Measurements from ENCODE around the gene ESRRA. TPM values are rescaled to one million over a fixed set of nuclear protein-coding genes. Genes with fewer than 3 reads are reported as not detected.
A peak's percentile ranks its signal among the peaks of the same experiment; 100 is the strongest.

The ESRRA gene
- total RNA-seq, 1 experiment from 2014 or later, result 66.9 TPM

- H3K4me1 ChIP-seq, result peaks cover 9% of the 10 kb centered on the region
- H3K4me3 ChIP-seq (ENCODE audit: low read depth, low read length), result no peak overlapping the region
- H3K27ac Mint-ChIP-seq (ENCODE audit: unreplicated experiment), result peak overlapping the region; percentile 30
- H3K36me3 Mint-ChIP-seq (ENCODE audit: insufficient read depth, unreplicated experiment), result peaks cover 28% of the 10 kb centered on the region
- peaks cover 1% of the 10 kb centered on the region for H3K36me3 ChIP-seq (ENCODE audit: control insufficient read depth, insufficient read depth, low read length)
- ChIA-PET POLR2A (interaction anchor here (0.6 to 0.7 kb wide), 2 partner anchors 17 to 21 kb away, joined by 9 to 14 read pairs; no protein-coding TSS in a partner anchor), CTCF (interaction anchor here (0.6 kb wide), 2 partner anchors 30 to 53 kb away, joined by 3 read pairs; no protein-coding TSS in a partner anchor)
- no peak overlapping the region for H3K4me3 Mint-ChIP-seq (ENCODE audit: unreplicated experiment)
- no peaks in the 10 kb centered on the region for H3K27me3 Mint-ChIP-seq (ENCODE audit: insufficient read depth, unreplicated experiment)
- no peaks in the 10 kb centered on the region for H3K9me3 ChIP-seq
- H3K27me3 ChIP-seq (replicated peaks; ENCODE audit: control insufficient read depth, insufficient read depth, low read length), result no peaks in the 10 kb centered on the region
- H3K9me3 Mint-ChIP-seq (ENCODE audit: unreplicated experiment), result no peaks in the 10 kb centered on the region
- TF ChIP-seq CTCF (IDR thresholded peaks at IDR 0.05; ENCODE audit: insufficient read depth in 1 of 2, low read depth in 1 of 2, low read length in 1 of 2, severe bottlenecking in 1 of 2, unreplicated experiment in 1 of 2), result no peak
- no peak for DNase-seq
- intact Hi-C loops (cut with micrococcal nuclease; ENCODE audit: unreplicated experiment), result no loop called here
- no TSS peak for BruUV-seq (replicated peaks)
- peaks cover 11% of the 10 kb centered on the region for H3K4me1 Mint-ChIP-seq (ENCODE audit: low read depth, unreplicated experiment)
Measured at GRCh38 chr11:64324692-64325469, 19.6 kb downstream of the ESRRA start.

GRCh38 chr11:64327375-64327774, 22.1 kb downstream of the ESRRA start:
- no peak overlapping the region for H3K4me3 ChIP-seq (ENCODE audit: low read depth, low read length)
- Mint-ChIP-seq H3K27ac (ENCODE audit: unreplicated experiment) (no peak overlapping the region), H3K27me3 (ENCODE audit: insufficient read depth, unreplicated experiment) (no peaks in the 10 kb centered on the region), H3K36me3 (ENCODE audit: insufficient read depth, unreplicated experiment) (peaks cover 11% of the 10 kb centered on the region), H3K4me3 (ENCODE audit: unreplicated experiment) (no peak overlapping the region), H3K4me1 (ENCODE audit: low read depth, unreplicated experiment) (no peaks in the 10 kb centered on the region), H3K9me3 (ENCODE audit: unreplicated experiment) (no peaks in the 10 kb centered on the region)
- no peak for TF ChIP-seq CTCF (IDR thresholded peaks at IDR 0.05; ENCODE audit: insufficient read depth in 1 of 2, low read depth in 1 of 2, low read length in 1 of 2, severe bottlenecking in 1 of 2, unreplicated experiment in 1 of 2)
- DNase-seq, result no peak
- BruUV-seq (replicated peaks), result no TSS peak
- ChIA-PET POLR2A (no interaction called here), CTCF (interaction anchor here (1.1 kb wide), 1 partner anchor 10 kb away, joined by 3 read pairs; the partner anchor contains the start of gene PRDX5)
- H3K9me3 ChIP-seq, result no peaks in the 10 kb centered on the region
- no peaks in the 10 kb centered on the region for H3K27me3 ChIP-seq (replicated peaks; ENCODE audit: control insufficient read depth, insufficient read depth, low read length)
- peaks cover 7% of the 10 kb centered on the region for H3K4me1 ChIP-seq
- no peaks in the 10 kb centered on the region for H3K36me3 ChIP-seq (ENCODE audit: control insufficient read depth, insufficient read depth, low read length)
- intact Hi-C loops (cut with micrococcal nuclease; ENCODE audit: unreplicated experiment), result no loop called here

GRCh38 chr11:64327993-64328392, 22.7 kb downstream of the ESRRA start:
- no peak for TF ChIP-seq CTCF (IDR thresholded peaks at IDR 0.05; ENCODE audit: insufficient read depth in 1 of 2, low read depth in 1 of 2, low read length in 1 of 2, severe bottlenecking in 1 of 2, unreplicated experiment in 1 of 2)
- no peaks in the 10 kb centered on the region for H3K9me3 ChIP-seq

More at GRCh38 chr11:64327993-64328392, 22.7 kb downstream of the ESRRA start:
- Mint-ChIP-seq H3K4me1 (ENCODE audit: low read depth, unreplicated experiment) (no peaks in the 10 kb centered on the region), H3K9me3 (ENCODE audit: unreplicated experiment) (no peaks in the 10 kb centered on the region), H3K4me3 (ENCODE audit: unreplicated experiment) (no peak overlapping the region), H3K36me3 (ENCODE audit: insufficient read depth, unreplicated experiment) (peaks cover 9% of the 10 kb centered on the region), H3K27ac (ENCODE audit: unreplicated experiment) (no peak overlapping the region), H3K27me3 (ENCODE audit: insufficient read depth, unreplicated experiment) (no peaks in the 10 kb centered on the region)
- H3K4me1 ChIP-seq, result peaks cover under 1% of the 10 kb centered on the region
- CTCF ChIA-PET, result interaction anchor here (0.6 kb wide), 1 partner anchor 10 kb away, joined by 3 read pairs; the partner anchor contains the start of genes PRDX5 and TRMT112
- H3K27me3 ChIP-seq (replicated peaks; ENCODE audit: control insufficient read depth, insufficient read depth, low read length), result no peaks in the 10 kb centered on the region
- no peak for DNase-seq
- H3K36me3 ChIP-seq (ENCODE audit: control insufficient read depth, insufficient read depth, low read length), result no peaks in the 10 kb centered on the region
- intact Hi-C loops (cut with micrococcal nuclease; ENCODE audit: unreplicated experiment), result no loop called here
- no TSS peak for BruUV-seq (replicated peaks)
- H3K4me3 ChIP-seq (ENCODE audit: low read depth, low read length), result no peak overlapping the region
- POLR2A ChIA-PET, result no interaction called here
